Epithelial cell of esophagus (primary cell): ENCODE measurements around the gene IQCF5.

Experiments used
- DNase-seq: peaks from one replicate; pipeline ENCODE4 v3.0.0; 2010; ENCODE audit warnings: low read depth
- H3K4me3 ChIP-seq: 2 replicates; pipeline ENCODE4 v1.5.1; 2011; ENCODE audit warnings: mild to moderate bottlenecking, low read length, control low read depth
- CTCF ChIP-seq: IDR thresholded peaks from 2 replicates; pipeline ENCODE4 v1.5.1; 2011; ENCODE audit warnings: low read depth, mild to moderate bottlenecking, low read length, control low read depth, inconsistent platforms; ENCODE audit not compliant: insufficient read depth; ENCODE audit errors: missing control alignments

The IQCF5 gene

GRCh38 chr3:51830345-51830744 lies 45.1 kb downstream of the IQCF5 start:
- no peak overlapping the region for H3K4me3 ChIP-seq
- TF ChIP-seq CTCF, result no peak
- no peak for DNase-seq

- H3K4me3 ChIP-seq, result no peak overlapping the region
- TF ChIP-seq CTCF, result no peak
- DNase-seq, result no peak
Observed at GRCh38 chr3:51828297-51828696, 47.1 kb downstream of the IQCF5 start.
